ENCODE results near the gene MTNR1B.
A peak's percentile ranks its signal among the peaks of the same experiment; 100 is the strongest.

Gene MTNR1B

DNA sequence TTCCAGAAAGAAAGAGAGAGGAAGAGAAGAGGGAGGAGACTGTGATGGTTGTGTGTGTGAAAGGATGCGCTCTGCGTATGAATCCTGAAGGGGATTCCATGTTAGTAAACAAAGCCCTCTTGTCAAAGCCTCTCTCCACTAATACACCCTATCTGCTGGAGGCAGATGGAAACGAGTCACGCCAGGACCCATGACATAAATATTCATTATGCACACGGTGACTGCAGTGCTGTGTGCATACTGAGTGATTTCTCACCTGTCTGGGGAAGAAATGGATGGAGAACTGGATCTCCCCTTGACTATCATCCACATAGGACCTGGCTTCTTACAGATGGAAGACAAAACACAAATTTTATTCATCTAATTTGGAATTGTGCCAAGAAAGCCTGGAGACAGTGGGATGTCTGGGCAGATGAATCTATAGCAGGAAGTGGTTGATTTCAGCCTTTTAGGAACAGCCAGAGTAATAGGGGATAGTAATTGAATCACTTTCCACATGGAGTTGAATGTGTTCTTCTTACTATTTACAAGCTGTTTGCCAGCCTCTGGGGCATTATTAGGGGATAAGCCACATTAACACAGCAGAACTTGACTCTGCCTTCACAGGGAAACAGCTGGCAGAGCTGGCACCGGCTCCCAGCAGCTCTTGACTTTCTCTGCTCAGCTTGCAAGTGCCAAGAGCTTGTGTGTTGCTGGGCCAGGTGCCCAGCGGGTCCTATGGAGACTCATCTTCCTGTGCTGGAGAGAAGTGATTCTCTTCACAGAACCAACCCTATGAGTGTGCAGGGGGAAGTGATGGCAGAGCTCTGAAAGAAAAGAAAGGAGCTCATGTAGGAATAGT, 9.0 kb downstream of the MTNR1B start:
- DNase-seq, result peak; percentile 58

DNA sequence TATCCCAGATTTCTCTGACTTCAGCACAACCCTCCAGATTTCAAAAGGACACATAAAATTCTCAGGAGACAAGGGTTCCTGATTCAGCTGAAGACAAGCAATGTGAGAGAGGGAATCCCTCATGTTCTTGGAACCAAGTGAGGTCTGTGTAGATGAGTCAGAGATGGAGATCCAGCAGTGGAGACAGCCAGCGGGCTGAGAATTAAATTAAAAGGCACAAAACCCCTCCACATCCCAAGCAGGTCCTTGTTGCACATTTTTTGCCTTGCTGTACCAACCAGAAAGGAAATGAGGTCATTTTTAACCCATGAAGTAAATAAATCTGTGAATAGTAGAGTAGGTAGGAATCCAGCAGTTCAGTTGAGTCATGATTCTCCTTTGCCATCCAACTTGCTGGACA, 9.7 kb downstream of the MTNR1B start:
- no peak for DNase-seq

DNA sequence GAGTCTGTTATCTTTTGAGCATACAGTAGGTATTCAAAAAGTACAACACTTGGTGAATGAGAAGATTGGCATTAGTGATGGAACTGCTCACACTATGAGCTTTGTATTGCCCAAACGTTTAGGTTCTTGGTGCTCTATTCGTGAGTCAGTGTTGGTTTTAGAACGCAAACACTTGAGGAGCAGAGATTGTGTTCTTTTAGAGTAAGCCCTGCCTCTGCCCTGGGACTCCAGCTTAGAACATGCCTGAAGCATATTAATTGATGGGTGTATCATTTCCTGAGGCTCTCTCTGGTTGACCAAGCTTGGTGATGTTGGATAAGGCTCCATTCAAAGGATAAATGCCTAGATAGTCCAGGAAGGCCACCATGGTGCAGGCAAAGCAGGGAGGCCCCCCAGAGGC, 10.9 kb downstream of the MTNR1B start:
- no peak for DNase-seq

DNA sequence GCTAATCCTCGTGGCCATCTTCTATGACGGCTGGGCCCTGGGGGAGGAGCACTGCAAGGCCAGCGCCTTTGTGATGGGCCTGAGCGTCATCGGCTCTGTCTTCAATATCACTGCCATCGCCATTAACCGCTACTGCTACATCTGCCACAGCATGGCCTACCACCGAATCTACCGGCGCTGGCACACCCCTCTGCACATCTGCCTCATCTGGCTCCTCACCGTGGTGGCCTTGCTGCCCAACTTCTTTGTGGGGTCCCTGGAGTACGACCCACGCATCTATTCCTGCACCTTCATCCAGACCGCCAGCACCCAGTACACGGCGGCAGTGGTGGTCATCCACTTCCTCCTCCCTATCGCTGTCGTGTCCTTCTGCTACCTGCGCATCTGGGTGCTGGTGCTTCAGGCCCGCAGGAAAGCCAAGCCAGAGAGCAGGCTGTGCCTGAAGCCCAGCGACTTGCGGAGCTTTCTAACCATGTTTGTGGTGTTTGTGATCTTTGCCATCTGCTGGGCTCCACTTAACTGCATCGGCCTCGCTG, 12.1 kb downstream of the MTNR1B start:
- DNase-seq, result no peak

DNA sequence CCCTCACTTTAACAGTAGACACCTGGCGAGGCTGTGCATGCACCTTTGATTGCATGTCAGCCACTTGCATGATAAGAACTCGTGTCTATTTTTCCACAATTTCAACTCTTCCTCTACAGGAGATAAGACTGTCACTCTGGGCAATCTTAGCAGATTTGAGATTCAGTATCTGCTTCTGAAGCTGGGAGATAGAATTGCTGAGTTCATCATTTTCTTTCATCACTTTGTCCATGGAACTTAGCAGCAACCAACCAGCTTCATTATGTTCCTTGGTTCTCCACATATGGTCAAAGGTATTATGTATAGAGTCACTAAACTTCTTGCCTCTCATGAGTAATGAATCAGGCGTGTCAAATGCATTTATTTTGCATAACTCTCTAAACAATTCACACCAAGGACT, 17.1 kb downstream of the MTNR1B start:
- DNase-seq, result no peak

DNA sequence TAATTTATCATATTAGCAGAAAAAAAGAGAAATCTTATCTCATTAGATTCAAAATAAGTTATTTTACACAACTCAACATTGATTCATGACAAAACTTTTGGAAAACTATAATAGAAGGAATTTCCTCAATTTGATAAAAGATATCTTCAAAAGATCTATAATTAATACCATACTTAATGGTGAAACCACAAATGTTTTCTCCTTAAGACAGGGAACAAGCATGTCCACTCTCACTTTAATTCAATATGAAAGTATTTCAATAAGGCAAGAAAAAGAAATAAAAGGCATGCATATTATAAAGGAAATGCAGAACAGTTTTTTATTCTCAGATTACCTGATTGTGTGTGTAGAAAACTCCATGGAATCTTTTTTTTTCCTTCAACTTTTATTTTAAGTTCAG, 23.6 kb downstream of the MTNR1B start:
- DNase-seq, result no peak

DNA sequence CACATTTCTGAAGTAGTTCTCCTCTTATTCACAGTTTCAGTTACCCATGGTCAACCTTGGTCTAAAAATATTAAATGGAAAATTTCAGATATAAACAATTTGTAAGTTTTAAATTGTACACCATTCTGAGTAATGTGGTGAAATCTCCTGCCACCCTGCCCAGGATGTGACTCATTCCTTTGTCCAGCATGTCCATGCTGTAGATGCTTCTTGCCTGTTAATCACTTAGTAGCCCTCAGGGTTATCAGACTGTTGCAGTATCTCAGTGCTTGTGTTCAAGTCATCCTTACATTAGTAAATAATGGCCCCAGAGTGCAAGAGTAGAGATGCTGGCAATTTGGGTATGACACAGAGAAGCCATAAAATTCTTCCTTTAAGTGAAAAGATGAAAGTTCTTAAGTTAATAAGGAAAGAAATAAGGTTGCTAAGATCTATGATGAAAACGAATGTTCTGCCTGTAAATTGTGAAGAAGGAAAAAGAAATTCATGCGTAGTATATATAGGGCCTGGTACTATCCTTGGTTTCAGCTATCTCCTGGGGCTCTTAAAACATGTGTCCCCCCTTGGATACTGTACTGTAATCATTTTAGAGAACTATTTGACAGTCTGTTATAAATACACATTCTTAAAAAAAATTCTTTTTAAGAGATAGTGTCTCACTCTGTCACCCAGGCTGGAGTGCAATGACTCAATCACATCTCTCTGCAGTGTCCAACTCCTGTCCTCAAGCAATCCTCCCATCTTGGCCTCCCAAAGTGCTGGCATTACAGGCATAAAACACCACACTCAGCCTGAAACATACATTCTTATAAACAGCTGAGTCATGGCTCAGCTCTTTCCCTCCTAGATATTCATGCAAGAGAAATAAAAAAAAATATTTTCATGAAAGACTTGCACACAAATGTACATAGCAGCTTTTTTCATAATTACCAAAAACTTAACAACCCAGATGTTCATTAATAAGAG, 31.3 kb downstream of the MTNR1B start:
- no peak for DNase-seq

DNA sequence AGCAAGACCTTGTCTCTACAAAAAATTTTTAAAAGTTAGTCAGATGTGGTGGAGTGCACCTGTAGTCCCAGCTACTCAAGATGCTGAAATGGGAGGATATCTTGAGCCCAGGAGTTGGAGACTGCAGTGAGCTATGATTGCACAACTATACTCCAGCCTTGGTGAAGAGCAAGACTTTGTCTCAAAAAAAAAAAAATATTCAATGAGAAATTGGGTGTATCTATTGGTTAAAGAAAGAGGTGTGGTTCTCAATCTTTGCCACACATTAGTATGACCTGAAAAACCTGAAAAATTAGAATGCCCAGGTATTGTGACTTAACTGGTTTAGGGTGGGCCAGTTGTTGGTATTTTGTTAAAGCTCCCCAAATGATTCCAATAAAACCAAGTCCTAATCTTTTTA, 32.4 kb downstream of the MTNR1B start:
- no peak for DNase-seq

DNA sequence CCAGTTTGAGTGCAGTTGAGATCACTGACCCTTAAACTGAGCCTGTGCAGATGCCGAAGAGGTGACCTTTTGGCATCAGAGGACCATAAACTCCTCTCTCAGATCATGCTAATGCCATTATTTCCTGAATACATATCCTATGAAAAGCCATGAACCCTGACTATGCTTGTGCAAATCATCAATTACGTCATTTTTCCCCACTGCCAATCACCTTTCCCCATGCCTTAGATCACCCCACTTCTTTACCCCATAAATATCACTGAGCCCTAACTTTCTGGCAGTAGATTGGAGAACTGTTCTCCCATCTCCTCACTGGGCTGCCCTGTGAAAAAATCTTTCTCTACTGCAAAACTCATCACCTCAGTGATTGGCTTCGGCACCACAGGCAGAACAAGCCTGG, 32.9 kb downstream of the MTNR1B start:
- DNase-seq, result no peak

DNA sequence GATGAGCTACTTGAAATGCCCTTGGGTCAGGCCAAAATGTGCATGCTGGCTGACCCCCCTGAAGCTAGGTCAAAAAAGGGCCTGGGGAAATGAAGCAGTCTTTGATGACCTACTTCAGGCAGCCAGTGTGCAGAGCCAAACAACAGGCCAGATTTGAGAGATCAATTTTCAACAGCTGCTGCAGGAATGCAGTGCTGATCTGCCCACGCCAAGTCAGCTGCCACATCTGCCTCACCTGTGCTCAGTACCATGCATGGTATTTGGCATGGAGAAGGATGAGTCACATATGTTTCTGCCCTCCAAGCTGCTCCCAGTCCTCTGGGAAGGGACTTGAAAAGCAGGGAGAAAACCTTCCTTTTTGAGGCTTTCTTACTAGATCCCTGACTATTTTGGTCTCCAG, 35.8 kb downstream of the MTNR1B start:
- DNase-seq, result no peak

DNA sequence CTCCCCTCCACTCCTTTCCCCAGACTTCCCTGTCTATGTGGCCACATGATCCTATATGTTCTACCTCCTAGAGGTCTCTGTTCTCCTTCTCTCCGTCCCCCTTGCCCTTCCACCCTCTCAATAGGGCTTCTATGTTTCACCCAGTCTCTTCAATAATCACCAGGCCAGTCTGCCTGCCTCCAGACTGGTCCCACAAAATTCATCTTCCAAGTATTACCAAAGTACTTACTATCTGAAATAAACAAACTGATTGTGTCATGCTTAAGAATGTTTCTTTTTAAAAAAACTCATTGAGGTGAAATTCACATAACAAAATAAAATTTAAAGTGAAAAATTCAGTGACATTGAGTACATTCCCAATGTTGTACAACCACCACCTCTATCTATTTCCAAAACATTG, 44.2 kb downstream of the MTNR1B start:
- no peak for DNase-seq

DNA sequence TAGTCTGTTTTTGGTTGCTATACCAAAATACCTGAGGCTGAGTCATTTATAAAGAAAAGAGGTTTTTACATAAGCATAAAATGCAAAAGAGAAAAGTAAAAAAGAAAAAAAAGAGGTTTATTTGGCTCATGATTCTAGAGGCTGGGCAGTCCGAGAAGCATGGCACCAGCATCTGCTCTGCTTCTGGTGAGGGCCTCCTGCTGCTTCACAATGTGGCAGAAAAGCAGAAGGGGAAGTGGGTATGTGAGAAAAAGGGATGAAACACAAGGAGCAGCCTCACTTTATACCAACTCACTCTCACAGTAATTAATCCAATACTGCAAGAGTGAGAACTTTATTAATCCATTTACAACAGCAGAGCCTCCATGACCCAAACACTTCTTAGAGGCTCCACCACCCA, 47.1 kb downstream of the MTNR1B start:
- no peak for DNase-seq

DNA sequence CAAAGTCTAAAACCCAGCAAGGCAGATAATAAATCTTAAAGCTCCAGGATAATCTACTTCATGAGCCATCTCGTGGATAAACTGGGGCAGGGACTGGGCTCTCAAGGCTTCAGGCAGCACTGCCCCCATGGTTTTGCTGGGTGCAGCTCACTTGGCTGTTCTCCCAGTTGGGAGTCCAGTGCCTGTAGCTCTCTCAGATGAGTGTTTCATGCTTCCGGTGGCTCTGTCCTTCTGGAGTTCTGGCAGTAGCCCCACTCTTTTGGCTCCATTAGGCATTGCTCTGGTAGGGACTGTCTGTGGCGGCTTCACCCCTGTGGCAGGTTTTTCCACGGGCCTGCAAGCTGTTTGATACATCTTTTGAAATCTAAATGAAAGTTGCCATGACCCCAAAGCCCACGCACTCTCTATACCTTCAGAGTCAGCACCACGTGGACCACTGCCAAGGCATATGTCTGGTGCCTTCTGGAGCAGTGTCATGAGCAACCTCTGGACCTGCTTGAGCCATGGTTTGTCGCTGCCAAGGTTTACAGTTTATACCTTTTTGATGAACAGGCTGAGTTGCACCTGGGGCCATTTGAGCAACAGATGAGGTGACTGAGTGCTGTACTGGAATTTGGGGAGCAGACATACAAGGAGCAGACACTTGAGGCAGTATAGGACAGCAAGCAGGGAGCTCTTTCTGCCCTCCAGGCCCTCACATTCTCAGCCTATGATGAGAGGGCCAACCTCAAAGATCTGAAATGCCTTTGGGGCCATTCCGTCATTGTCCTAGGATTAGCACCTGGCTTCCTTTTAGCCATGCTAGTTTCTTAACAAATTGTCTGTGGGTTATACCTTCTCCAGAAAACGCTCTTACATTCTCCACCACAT, 48.6 kb downstream of the MTNR1B start:
- DNase-seq, result no peak

DNA sequence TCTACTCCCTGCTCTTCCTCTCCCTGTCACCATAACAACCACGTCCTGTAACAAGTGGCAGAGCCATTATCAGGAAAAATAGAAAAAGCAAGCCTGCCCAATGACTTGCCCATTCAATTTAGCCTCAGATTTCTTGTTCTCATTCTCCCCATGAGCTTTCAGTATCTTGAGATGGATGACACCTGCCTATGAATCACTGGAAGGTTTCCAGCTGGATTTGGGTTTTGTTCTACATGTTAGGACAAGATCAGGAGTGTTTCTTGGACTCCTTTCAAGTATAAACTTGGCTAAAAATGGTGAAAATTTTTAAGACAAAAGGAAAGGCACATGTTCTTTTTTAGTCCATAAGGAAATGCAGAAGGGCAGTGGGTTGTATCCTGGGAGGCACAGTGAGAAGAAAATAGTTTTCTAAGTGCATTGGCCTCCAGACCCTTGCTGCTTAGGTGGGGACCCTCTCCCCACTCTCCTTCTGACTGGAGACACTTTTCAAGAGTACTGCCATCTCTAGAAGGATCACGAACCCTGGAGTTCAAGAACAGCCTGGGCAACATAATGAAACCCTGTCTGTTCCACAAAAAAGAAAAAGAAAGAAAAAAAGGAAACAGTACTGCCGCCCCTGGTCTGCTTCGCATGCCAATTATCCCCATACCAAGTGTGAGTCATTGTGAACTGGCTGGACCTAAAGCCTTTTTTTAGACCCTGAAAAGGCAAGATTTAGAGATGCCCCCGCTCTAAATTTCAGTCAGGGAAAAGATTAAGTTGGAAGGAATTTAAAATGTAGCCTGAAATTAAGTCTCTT, 51.0 kb downstream of the MTNR1B start:
- DNase-seq, result no peak

DNA sequence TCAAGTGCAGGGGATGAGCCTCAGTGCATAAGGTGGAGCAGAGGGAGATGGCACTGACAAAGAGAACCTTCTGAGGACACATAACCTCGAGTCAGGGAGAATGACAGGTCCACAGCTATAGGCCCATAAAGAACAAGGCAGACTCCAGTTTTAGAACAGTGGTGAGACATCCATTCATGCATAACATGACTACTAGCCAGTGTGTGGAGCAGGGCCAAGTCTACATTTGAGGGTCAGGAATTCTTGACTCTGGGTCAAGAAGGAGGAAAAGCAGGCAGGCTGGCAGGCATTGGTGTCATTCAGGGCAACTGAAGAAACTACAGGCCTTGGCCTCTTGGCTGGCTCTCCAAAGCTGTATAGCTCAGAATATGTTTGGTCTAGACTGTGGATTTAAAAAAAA, 54.9 kb downstream of the MTNR1B start:
- DNase-seq, result no peak

DNA sequence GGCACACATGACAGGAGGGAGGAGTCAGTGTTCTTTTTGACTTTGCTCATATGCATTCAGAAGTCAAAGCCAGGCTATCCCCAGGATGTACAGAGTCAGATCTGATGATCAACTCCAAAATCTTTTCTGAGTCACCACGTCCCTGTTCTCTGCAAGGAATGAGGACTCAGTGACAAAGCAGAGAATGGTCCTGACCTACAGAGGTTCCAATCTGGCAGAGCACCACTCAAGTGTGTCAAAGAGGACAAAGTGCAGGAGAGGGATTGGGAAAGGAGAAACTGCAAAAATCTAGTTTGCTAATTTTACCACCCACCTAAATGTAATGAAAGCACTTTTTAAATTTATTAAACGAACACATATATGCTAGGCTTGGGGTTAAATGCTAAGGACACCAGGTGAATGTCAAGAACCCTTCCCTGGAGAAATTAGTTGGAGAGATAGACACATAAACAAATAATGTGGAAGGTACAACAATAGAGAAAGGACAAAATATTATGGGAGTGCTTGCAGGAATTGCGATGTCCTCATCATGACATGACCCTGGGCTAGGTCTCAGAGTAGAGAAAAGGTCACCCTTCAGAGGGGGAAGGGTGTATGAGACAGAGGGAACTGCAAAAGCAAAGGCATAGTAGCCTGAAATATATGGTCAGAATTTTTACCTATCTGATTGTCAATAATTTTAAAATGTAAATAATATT, 56.3 kb downstream of the MTNR1B start:
- no peak for DNase-seq

DNA sequence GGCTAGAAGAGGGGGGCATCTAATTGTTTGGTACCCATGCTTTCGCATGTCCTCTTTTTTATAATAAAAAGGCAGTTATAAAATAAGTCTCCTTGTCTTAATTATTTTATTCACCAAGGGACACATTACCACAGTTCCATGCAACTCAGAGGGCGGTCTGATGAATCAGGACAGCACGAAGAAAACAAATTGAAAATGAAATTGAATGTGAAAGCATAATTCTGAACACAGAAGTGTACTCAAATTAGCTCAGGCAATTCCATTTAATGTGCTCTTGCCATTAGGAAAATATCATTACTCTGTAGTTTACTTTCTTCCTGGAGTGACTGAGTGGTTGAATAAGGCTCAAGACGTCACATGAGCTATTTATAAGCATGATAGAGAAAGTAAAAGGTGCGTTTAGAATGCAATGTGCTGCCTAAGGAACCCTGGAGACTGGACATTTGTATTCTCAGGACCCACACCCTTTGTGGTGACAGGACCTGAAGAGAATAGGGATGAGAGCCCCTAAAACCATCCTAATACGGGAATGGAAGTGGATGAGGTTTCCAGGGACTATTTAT, 59.6 kb downstream of the MTNR1B start:
- DNase-seq, result no peak

DNA sequence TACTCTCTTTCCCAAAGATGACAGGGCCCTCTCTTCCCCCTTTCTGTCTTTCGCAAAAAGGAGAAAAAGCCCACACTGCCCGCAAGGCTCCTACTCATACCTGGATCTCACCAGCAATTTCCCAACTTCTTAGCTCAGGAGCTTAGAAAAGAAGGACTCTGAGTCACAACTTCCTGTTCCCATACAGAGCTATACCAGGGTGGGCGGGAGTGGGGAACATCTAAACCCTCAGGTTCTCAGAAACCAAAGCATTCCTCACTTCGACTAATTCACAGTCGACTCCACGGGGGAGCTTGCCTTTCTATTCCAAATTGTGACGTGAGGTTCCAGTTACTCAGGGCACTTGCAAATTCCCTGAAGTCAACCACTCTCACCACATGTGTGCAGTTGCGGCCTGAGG, 61.9 kb downstream of the MTNR1B start:
- DNase-seq, result no peak

All from SHP77 treated with DMSO at 0.1 percent for 48 hours (cell line).